ENCODE results near the gene SORCS2. TPM values are rescaled to one million over a fixed set of nuclear protein-coding genes. Genes with fewer than 3 reads are reported as not detected.

The SORCS2 gene
- total and polyA plus RNA-seq, 4 donors: 0.05 to 8.4 (median 1.8) TPM

- DNase-seq: no peak
- Histone ChIP-seq H3K36me3 (ENCODE audit: control insufficient read depth in 1 of 2, insufficient read depth in 2 of 2, low read length in 1 of 2) (no peaks in the 10 kb centered on the region), H3K4me3 (ENCODE audit: low read length in 2 of 2) (no peak overlapping the region), H3K4me1 (ENCODE audit: control insufficient read depth in 1 of 2, insufficient read depth in 2 of 2, low read length in 2 of 2) (no peaks in the 10 kb centered on the region), H3K9me3 (ENCODE audit: control insufficient read depth, low read length) (no peaks in the 10 kb centered on the region), H3K27me3 (ENCODE audit: control insufficient read depth in 1 of 2, insufficient read depth in 2 of 2, low read length in 1 of 2) (no peaks in the 10 kb centered on the region), H3K27ac (ENCODE audit: low read depth in 1 of 2, low read length in 2 of 2) (no peak overlapping the region)
- intact Hi-C loops (cut with DNase I): no loop called here
- WGBS, 2 donors: 77 to 82% methylated on average over 22 of the region's 22 CpGs
- ATAC-seq (ENCODE audit: low FRiP score): no peak
Observed at GRCh38 chr4:7722766-7723387, 530.5 kb downstream of the SORCS2 start.

DNA sequence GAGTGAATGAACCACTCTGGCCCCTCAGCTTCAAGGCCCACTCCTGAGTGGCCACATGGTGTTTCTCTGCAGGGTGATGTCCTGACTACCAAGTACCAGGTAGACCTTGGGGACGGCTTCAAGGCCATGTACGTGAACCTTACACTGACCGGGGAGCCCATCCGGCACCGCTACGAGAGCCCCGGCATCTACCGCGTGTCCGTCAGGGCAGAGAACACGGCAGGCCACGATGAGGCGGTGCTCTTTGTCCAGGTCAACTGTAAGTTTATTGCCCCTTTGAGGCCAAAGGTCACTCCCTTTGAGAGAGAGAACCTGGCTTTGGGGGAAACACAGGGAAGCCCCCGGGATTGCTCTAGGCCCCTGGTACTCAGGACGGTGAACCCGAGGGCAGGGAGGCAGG lies 531.3 kb downstream of the SORCS2 start:
- no peaks in the 10 kb centered on the region for H3K9me3 ChIP-seq (ENCODE audit: control insufficient read depth, low read length)
- ATAC-seq (ENCODE audit: low FRiP score) (no peak), DNase-seq (no peak)
- H3K36me3 ChIP-seq (ENCODE audit: control insufficient read depth in 1 of 2, insufficient read depth in 2 of 2, low read length in 1 of 2): no peaks in the 10 kb centered on the region
- H3K4me3 ChIP-seq (ENCODE audit: low read length in 2 of 2): no peak overlapping the region
- no peak overlapping the region for H3K27ac ChIP-seq (ENCODE audit: low read depth in 1 of 2, low read length in 2 of 2)
- 97 to 98% methylated on average over 16 of the region's 16 CpGs for WGBS, 2 donors
- no peaks in the 10 kb centered on the region for H3K4me1 ChIP-seq (ENCODE audit: control insufficient read depth in 1 of 2, insufficient read depth in 2 of 2, low read length in 2 of 2)
- no peaks in the 10 kb centered on the region for H3K27me3 ChIP-seq (ENCODE audit: control insufficient read depth in 1 of 2, insufficient read depth in 2 of 2, low read length in 1 of 2)
- intact Hi-C loops (cut with DNase I): no loop called here

GRCh38 chr4:7725951-7726350 lies 533.6 kb downstream of the SORCS2 start:
- WGBS, 2 donors: 94% methylated on average over 9 of the region's 9 CpGs
- Histone ChIP-seq H3K4me1 (ENCODE audit: control insufficient read depth in 1 of 2, insufficient read depth in 2 of 2, low read length in 2 of 2) (no peaks in the 10 kb centered on the region), H3K9me3 (ENCODE audit: control insufficient read depth, low read length) (no peaks in the 10 kb centered on the region), H3K27ac (ENCODE audit: low read depth in 1 of 2, low read length in 2 of 2) (no peak overlapping the region), H3K27me3 (ENCODE audit: control insufficient read depth in 1 of 2, insufficient read depth in 2 of 2, low read length in 1 of 2) (no peaks in the 10 kb centered on the region), H3K4me3 (ENCODE audit: low read length in 2 of 2) (no peak overlapping the region), H3K36me3 (ENCODE audit: control insufficient read depth in 1 of 2, insufficient read depth in 2 of 2, low read length in 1 of 2) (no peaks in the 10 kb centered on the region)
- ATAC-seq (ENCODE audit: low FRiP score) (no peak), DNase-seq (no peak)
- intact Hi-C loops (cut with DNase I): no loop called here

DNA sequence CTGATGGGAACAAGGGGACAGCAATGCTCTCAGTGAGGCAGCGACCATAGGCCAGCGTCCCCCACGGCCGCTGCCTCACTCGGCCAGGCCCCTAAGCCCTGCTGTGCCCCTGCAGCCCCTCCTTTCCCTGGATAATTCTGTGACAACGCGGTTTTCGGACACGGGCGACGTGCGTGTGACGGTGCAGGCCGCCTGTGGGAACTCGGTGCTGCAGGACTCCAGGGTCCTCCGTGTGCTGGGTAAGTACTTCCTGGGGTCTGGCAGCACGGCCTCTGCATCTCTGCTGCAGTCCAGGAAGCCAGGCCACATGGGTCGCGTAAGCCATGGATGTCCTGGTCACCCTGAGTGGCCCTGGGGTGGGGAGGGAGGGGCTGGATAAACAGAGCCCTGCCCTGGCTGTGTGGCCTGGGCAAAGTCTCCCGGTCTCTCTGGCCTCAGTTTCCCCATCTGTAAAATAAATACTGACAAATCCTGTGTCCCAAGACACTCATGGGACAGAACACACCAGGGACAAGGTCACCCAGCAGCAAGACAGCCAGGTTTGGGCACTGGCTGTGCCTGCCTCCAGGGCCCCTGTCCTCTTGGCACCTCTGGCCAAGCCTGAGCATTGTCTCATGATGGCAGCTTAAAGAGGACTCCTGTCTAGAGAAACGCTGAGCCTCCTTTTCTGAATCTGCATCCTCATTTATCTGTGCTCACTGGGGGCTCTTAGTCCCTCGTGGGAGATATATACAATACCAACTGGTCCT lies 534.5 kb downstream of the SORCS2 start:
- Histone ChIP-seq H3K36me3 (ENCODE audit: control insufficient read depth in 1 of 2, insufficient read depth in 2 of 2, low read length in 1 of 2) (no peaks in the 10 kb centered on the region), H3K27ac (ENCODE audit: low read depth in 1 of 2, low read length in 2 of 2) (no peak overlapping the region), H3K4me3 (ENCODE audit: low read length in 2 of 2) (no peak overlapping the region), H3K27me3 (ENCODE audit: control insufficient read depth in 1 of 2, insufficient read depth in 2 of 2, low read length in 1 of 2) (no peaks in the 10 kb centered on the region), H3K4me1 (ENCODE audit: control insufficient read depth in 1 of 2, insufficient read depth in 2 of 2, low read length in 2 of 2) (no peaks in the 10 kb centered on the region), H3K9me3 (ENCODE audit: control insufficient read depth, low read length) (no peaks in the 10 kb centered on the region)
- no peak for ATAC-seq (ENCODE audit: low FRiP score)
- no peak for DNase-seq
- intact Hi-C loops (cut with DNase I): no loop called here
- WGBS, 2 donors: 89 to 90% methylated on average over 22 of the region's 22 CpGs

DNA sequence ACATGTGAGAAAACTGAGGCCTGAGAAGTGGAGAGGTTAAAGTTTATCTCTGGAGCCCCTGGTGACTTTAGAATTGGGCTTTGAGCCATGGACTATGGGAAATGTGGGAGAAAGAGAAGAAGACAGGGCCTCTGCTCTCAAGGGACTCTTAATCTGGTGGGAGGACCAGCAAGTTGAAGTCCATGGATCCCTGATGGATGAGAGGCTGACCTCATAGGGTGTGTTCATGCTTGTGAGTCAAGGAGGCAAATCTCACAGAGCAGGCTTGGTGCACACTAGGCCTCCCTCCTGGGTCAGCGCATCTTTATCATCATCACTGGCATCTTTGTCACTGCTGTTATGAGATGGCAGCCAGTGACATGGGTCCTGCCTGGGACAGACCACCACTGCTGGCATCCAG lies 535.4 kb downstream of the SORCS2 start:
- H3K9me3 ChIP-seq (ENCODE audit: control insufficient read depth, low read length): no peaks in the 10 kb centered on the region
- no peak overlapping the region for H3K27ac ChIP-seq (ENCODE audit: low read depth in 1 of 2, low read length in 2 of 2)
- no peaks in the 10 kb centered on the region for H3K36me3 ChIP-seq (ENCODE audit: control insufficient read depth in 1 of 2, insufficient read depth in 2 of 2, low read length in 1 of 2)
- H3K4me1 ChIP-seq (ENCODE audit: control insufficient read depth in 1 of 2, insufficient read depth in 2 of 2, low read length in 2 of 2): no peaks in the 10 kb centered on the region
- H3K27me3 ChIP-seq (ENCODE audit: control insufficient read depth in 1 of 2, insufficient read depth in 2 of 2, low read length in 1 of 2): no peaks in the 10 kb centered on the region
- DNase-seq: no peak
- intact Hi-C loops (cut with DNase I): no loop called here
- no peak for ATAC-seq (ENCODE audit: low FRiP score)
- 97 to 100% methylated on average over 1 of the region's 1 CpG for WGBS, 2 donors
- no peak overlapping the region for H3K4me3 ChIP-seq (ENCODE audit: low read length in 2 of 2)

- no peak overlapping the region for H3K27ac ChIP-seq (ENCODE audit: low read depth in 1 of 2, low read length in 2 of 2)
- H3K27me3 ChIP-seq (ENCODE audit: control insufficient read depth in 1 of 2, insufficient read depth in 2 of 2, low read length in 1 of 2): no peaks in the 10 kb centered on the region
- intact Hi-C loops (cut with DNase I): no loop called here
- no peak for ATAC-seq (ENCODE audit: low FRiP score)
- 75 to 82% methylated on average over 4 of the region's 4 CpGs for WGBS, 2 donors
- H3K9me3 ChIP-seq (ENCODE audit: control insufficient read depth, low read length): no peaks in the 10 kb centered on the region
- H3K4me3 ChIP-seq (ENCODE audit: low read length in 2 of 2): no peak overlapping the region
- H3K4me1 ChIP-seq (ENCODE audit: control insufficient read depth in 1 of 2, insufficient read depth in 2 of 2, low read length in 2 of 2): no peaks in the 10 kb centered on the region
- H3K36me3 ChIP-seq (ENCODE audit: control insufficient read depth in 1 of 2, insufficient read depth in 2 of 2, low read length in 1 of 2): no peaks in the 10 kb centered on the region
- DNase-seq: no peak
Observed at GRCh38 chr4:7731437-7731836, 539.1 kb downstream of the SORCS2 start.

- Histone ChIP-seq H3K36me3 (ENCODE audit: control insufficient read depth in 1 of 2, insufficient read depth in 2 of 2, low read length in 1 of 2) (no peaks in the 10 kb centered on the region), H3K4me1 (ENCODE audit: control insufficient read depth in 1 of 2, insufficient read depth in 2 of 2, low read length in 2 of 2) (no peaks in the 10 kb centered on the region)
- 94 to 96% methylated on average over 9 of the region's 9 CpGs for WGBS, 2 donors
Observed at GRCh38 chr4:7732263-7732662, 539.9 kb downstream of the SORCS2 start.

DNA sequence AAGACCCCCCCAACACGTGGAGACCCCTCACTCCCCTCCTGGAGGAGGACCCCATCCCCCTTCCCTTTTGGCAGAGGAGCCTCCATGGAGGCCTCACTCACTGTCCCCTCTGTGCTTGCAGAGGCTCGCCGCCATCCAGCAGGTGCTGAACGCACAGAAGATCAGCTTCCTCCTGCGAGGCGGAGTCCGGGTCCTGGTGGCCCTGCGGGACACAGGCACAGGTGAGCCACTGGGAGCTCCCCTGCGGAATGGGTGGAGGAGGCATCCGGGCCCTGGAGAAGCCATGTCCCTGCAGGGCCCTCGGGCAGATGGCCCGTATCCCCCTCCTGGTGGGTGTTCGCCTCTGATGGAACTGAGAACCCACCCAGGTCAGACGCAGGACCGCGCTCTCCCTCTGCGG lies 540.9 kb downstream of the SORCS2 start:
- Histone ChIP-seq H3K9me3 (ENCODE audit: control insufficient read depth, low read length) (no peaks in the 10 kb centered on the region), H3K27ac (ENCODE audit: low read depth in 1 of 2, low read length in 2 of 2) (no peak overlapping the region), H3K4me3 (ENCODE audit: low read length in 2 of 2) (no peak overlapping the region), H3K27me3 (ENCODE audit: control insufficient read depth in 1 of 2, insufficient read depth in 2 of 2, low read length in 1 of 2) (no peaks in the 10 kb centered on the region), H3K36me3 (ENCODE audit: control insufficient read depth in 1 of 2, insufficient read depth in 2 of 2, low read length in 1 of 2) (no peaks in the 10 kb centered on the region), H3K4me1 (ENCODE audit: control insufficient read depth in 1 of 2, insufficient read depth in 2 of 2, low read length in 2 of 2) (no peaks in the 10 kb centered on the region)
- ATAC-seq (ENCODE audit: low FRiP score) (no peak), DNase-seq (no peak)
- intact Hi-C loops (cut with DNase I): no loop called here
- 87 to 90% methylated on average over 17 of the region's 17 CpGs for WGBS, 2 donors

More at GRCh38 chr4:7732263-7732662, 539.9 kb downstream of the SORCS2 start:
- no peak for DNase-seq
- intact Hi-C loops (cut with DNase I): no loop called here
- no peaks in the 10 kb centered on the region for H3K27me3 ChIP-seq (ENCODE audit: control insufficient read depth in 1 of 2, insufficient read depth in 2 of 2, low read length in 1 of 2)
- no peak overlapping the region for H3K4me3 ChIP-seq (ENCODE audit: low read length in 2 of 2)
- no peak for ATAC-seq (ENCODE audit: low FRiP score)
- H3K27ac ChIP-seq (ENCODE audit: low read depth in 1 of 2, low read length in 2 of 2): no peak overlapping the region
- H3K9me3 ChIP-seq (ENCODE audit: control insufficient read depth, low read length): no peaks in the 10 kb centered on the region

All from aorta (tissue), 5 donors.